Sigmoid colon (tissue), 7 donors: Measurements from ENCODE around the gene SCN1B. TPM values are rescaled to one million over a fixed set of nuclear protein-coding genes. Genes with fewer than 3 reads are reported as not detected.
A peak's percentile ranks its signal among the peaks of the same experiment; 100 is the strongest.
"Not testable (repeated sequence)": the region's sequence is repeated elsewhere in the genome, so short reads cannot be mapped to it uniquely, and the experiment has no call there.

ENCODE experiments used
- DNase-seq: peaks from one replicate; pipeline ENCODE4 v3.0.0-alpha.2; 2019
- H3K27ac ChIP-seq, 4 donors: fragments of 200-600 bp; sonication (generic); one replicate each; pipeline ENCODE4 v1.5.1; 2016 to 2019; ENCODE audit warnings: mild to moderate bottlenecking in 1 of 4
- H3K27me3 ChIP-seq, 3 donors: fragments of 200-600 bp; sonication (generic); one replicate each; pipeline ENCODE4 v1.5.1; 2019; ENCODE audit warnings: mild to moderate bottlenecking in 1 of 3
- H3K36me3 ChIP-seq, 4 donors: fragments of 200-600 bp; sonication (generic); one replicate each; pipeline ENCODE4 v1.5.1; 2016 to 2019
- H3K4me1 ChIP-seq, 4 donors: fragments of 200-600 bp; sonication (generic); one replicate each; pipeline ENCODE4 v1.5.1; 2017 to 2019
- H3K4me3 ChIP-seq, 4 donors: fragments of 200-600 bp; sonication (generic); one replicate each; pipeline ENCODE4 v1.5.1; 2017 to 2019; ENCODE audit warnings: mild to moderate bottlenecking in 2 of 4, moderate library complexity in 1 of 4
- H3K9me3 ChIP-seq, 4 donors: fragments of 200-600 bp in 3 of 4; sonication (generic) in 3 of 4; one replicate each; pipeline versions ENCODE4 v1.5.1 to v1.6.1; 2013 to 2019
- CTCF ChIP-seq, 4 experiments: fragments of 450-650 bp in 3 of 4; fragments of 200-600 bp in 1 of 4; IDR thresholded peaks; one replicate each; pipeline ENCODE4 v1.5.1; 2016 to 2019; ENCODE audit warnings: antibody characterized with exemption in 4 of 4, mild to moderate bottlenecking in 3 of 4, moderate library complexity in 2 of 4
- EP300 ChIP-seq, 4 donors: sonication (generic); formaldehyde crosslinking; IDR thresholded peaks; one replicate each; pipeline ENCODE4 v1.6.1; 2017; ENCODE audit warnings: antibody characterized with exemption in 4 of 4
- POLR2A ChIP-seq, 2 donors: fragments of 450-650 bp; IDR thresholded peaks; one replicate each; pipeline ENCODE4 v1.6.1; 2016; ENCODE audit warnings: antibody characterized with exemption in 2 of 2, mild to moderate bottlenecking in 2 of 2, moderate library complexity in 2 of 2
- POLR2AphosphoS5 ChIP-seq, 4 donors: sonication (generic); formaldehyde crosslinking; IDR thresholded peaks; one replicate each; pipeline ENCODE4 v1.6.1; 2017; ENCODE audit warnings: antibody characterized with exemption in 4 of 4
- WGBS, 2 donors: extraction: QIAGEN DNeasy Blood & Tissue Kit; methylation state at CpG; one replicate each; pipeline ENCODE4 v1.1.7; 2013; 5-methylcytosine and 5-hydroxymethylcytosine counted together
- intact Hi-C: fragments of 100-400 bp; cut with DNase I; formaldehyde crosslinking; loops from one replicate; pipeline ENCODE4 v1.15.1; 2023
- polyA plus RNA-seq, 3 donors: library from polyadenylated mRNA; stranded (reverse); fragments of 200-250 nt; gene quantifications; one replicate each; pipeline ENCODE4 v1.2.3, GENCODE V29; 2013
- total RNA-seq, 4 donors: library from RNA; depleted of rRNA; stranded (reverse); fragments of >200 nt; gene quantifications; one replicate each; pipeline ENCODE4 v1.1.0, GENCODE V29; 2016
- donor health status: healthy with polysubstance abuse.
- donor health status: Bipolar disorder and iron deficiency.
- donor health status: healthy.

SCN1B gene
- total and polyA plus RNA-seq, 7 donors, result 3.0 to 10.0 (median 5.7) TPM

GRCh38 chr19:35013820-35014754 is 16.2 kb upstream of the SCN1B start:
- intact Hi-C loops, result loop anchor here (1.0 kb wide), 1 partner anchor 41 kb away; no protein-coding TSS in a partner anchor
- peak overlapping the region in 2 of 4 donors; percentile 10 to 35 for H3K27ac ChIP-seq
- no peak overlapping the region for H3K4me3 ChIP-seq
- WGBS, 2 donors, result 78 to 87% methylated on average over 23 of the region's 23 CpGs
- peaks cover 0 to 13% (median 9%) of the 10 kb centered on the region in 4 donors for H3K4me1 ChIP-seq
- H3K9me3 ChIP-seq, result no peaks in the 10 kb centered on the region
- TF ChIP-seq CTCF (IDR thresholded peaks at IDR 0.05) (no peak), POLR2AphosphoS5 (IDR thresholded peaks at IDR 0.05) (no peak), POLR2A (IDR thresholded peaks at IDR 0.05) (no peak), EP300 (IDR thresholded peaks at IDR 0.05) (no peak)
- peak; percentile 64 for DNase-seq
- H3K27me3 ChIP-seq, result no peaks in the 10 kb centered on the region
- peaks cover 20 to 87% (median 52%) of the 10 kb centered on the region in 4 donors for H3K36me3 ChIP-seq

GRCh38 chr19:35014774-35015173 is 15.5 kb upstream of the SCN1B start:
- H3K9me3 ChIP-seq, DNase-seq, H3K27ac ChIP-seq, H3K27me3 ChIP-seq, H3K4me3 ChIP-seq, intact Hi-C loops: not testable (repeated sequence)
- Histone ChIP-seq H3K36me3 (peaks cover 23 to 87% (median 52%) of the 10 kb centered on the region in 4 donors), H3K4me1 (peaks cover 0 to 13% (median 9%) of the 10 kb centered on the region in 4 donors)
- 90 to 92% methylated on average over 4 of the region's 4 CpGs for WGBS, 2 donors

DNA sequence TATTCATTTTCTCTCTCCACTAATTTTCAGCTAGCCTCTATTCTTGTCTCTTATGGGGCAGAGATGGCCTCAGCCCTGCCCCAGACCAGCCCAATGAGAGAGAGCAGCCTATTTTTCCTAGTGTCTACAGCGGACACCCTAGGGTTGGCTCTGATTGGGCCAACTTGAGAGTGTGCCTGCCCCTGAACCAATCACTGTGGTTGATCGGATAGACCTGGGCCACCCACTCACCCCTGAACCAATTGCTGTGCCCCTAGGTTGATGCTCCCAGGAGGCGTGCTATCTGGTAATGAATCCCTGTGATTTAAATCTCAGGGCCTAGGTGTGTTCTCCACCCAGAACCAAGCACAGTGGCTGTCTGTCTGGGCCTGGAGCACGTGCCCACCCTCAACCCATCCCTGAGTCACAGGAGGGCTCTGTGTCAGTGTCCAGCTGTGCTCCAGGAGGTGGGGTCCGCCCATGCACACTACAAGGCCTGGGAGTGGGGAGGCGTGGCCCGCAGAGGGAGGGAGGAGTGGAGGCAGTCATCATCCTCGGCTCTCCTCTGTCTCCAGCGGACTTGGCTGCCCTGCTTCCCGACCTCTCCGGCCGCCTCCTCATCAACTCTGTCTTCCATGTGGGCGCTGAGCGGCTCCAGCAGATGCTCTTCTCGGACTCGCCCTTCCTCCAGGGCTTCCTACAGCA is 14.9 kb upstream of the SCN1B start:
- WGBS, 2 donors, result 88 to 90% methylated on average over 16 of the region's 16 CpGs

GRCh38 chr19:35015954-35016351 is 14.3 kb upstream of the SCN1B start:
- no peak overlapping the region for H3K4me3 ChIP-seq
- H3K9me3 ChIP-seq, result no peaks in the 10 kb centered on the region
- peaks cover 23 to 87% (median 53%) of the 10 kb centered on the region in 4 donors for H3K36me3 ChIP-seq
- H3K27ac ChIP-seq, result no peak overlapping the region
- H3K27me3 ChIP-seq, result no peaks in the 10 kb centered on the region
- peaks cover 0 to 13% (median 9%) of the 10 kb centered on the region in 4 donors for H3K4me1 ChIP-seq
- no peak for DNase-seq
- 97% methylated on average over 6 of the region's 6 CpGs for WGBS, 2 donors
- intact Hi-C loops, result no loop called here
- TF ChIP-seq EP300 (IDR thresholded peaks at IDR 0.05) (no peak), POLR2A (IDR thresholded peaks at IDR 0.05) (no peak), POLR2AphosphoS5 (IDR thresholded peaks at IDR 0.05) (no peak), CTCF (IDR thresholded peaks at IDR 0.05) (no peak)

More for the DNA sequence above, 14.9 kb upstream of the SCN1B start:
- Histone ChIP-seq H3K27me3 (no peaks in the 10 kb centered on the region), H3K4me1 (peaks cover 0 to 13% (median 9%) of the 10 kb centered on the region in 4 donors), H3K27ac (peak overlapping the region in 1 of 4 donors; percentile 17), H3K4me3 (no peak overlapping the region), H3K9me3 (no peaks in the 10 kb centered on the region), H3K36me3 (peaks cover 21 to 87% (median 51%) of the 10 kb centered on the region in 4 donors)
- intact Hi-C loops, result no loop called here
- DNase-seq, result peak; percentile 76
- TF ChIP-seq EP300 (IDR thresholded peaks at IDR 0.05) (no peak), POLR2AphosphoS5 (IDR thresholded peaks at IDR 0.05) (no peak), POLR2A (IDR thresholded peaks at IDR 0.05) (no peak), CTCF (IDR thresholded peaks at IDR 0.05) (no peak)

GRCh38 chr19:35017507-35017906 is 12.8 kb upstream of the SCN1B start:
- TF ChIP-seq EP300 (IDR thresholded peaks at IDR 0.05), result no peak
- no peak for TF ChIP-seq CTCF (IDR thresholded peaks at IDR 0.05)
- TF ChIP-seq POLR2AphosphoS5 (IDR thresholded peaks at IDR 0.05), result no peak
- TF ChIP-seq POLR2A (IDR thresholded peaks at IDR 0.05), result no peak
- Histone ChIP-seq H3K36me3 (peaks cover 37 to 89% (median 65%) of the 10 kb centered on the region in 4 donors), H3K4me3 (no peak overlapping the region), H3K4me1 (peaks cover 0 to 11% (median 7%) of the 10 kb centered on the region in 4 donors), H3K27me3 (no peaks in the 10 kb centered on the region), H3K27ac (no peak overlapping the region), H3K9me3 (no peaks in the 10 kb centered on the region)
- WGBS, 2 donors, result 75 to 86% methylated on average over 3 of the region's 3 CpGs
- intact Hi-C loops, result no loop called here
- DNase-seq, result peak; percentile 53
